HepG2 (cell line): ENCODE results near the gene CDKN3. TPM values are rescaled to one million over a fixed set of nuclear protein-coding genes. Genes with fewer than 3 reads are reported as not detected.

Source experiments
- CENPBD1 ChIP-seq: sonication (generic); formaldehyde crosslinking; IDR thresholded peaks from 2 replicates; pipeline ENCODE4 v1.8.0; 2022; ENCODE audit warnings: missing genetic modification reagents, low read depth, mild to moderate bottlenecking, borderline replicate concordance
- FOSL1 ChIP-seq: sonication (generic); formaldehyde crosslinking; IDR thresholded peaks from 2 replicates; pipeline ENCODE4 v1.9.0; 2021; ENCODE audit warnings: missing genetic modification reagents, borderline replicate concordance
- POGZ ChIP-seq: sonication (generic); formaldehyde crosslinking; IDR thresholded peaks from 2 replicates; pipeline ENCODE4 v1.4.0; 2020; ENCODE audit warnings: mild to moderate bottlenecking, missing genetic modification reagents
- RXRB ChIP-seq: IDR thresholded peaks from 2 replicates; pipeline ENCODE4 v1.6.1; 2016; ENCODE audit warnings: borderline replicate concordance, missing genetic modification reagents, missing compliant biosample characterization
- SALL1 ChIP-seq: sonication (generic); formaldehyde crosslinking; IDR thresholded peaks from 2 replicates; pipeline ENCODE4 v1.8.0; 2022; ENCODE audit warnings: mild to moderate bottlenecking, missing genetic modification reagents
- STAT5B ChIP-seq: sonication (generic); formaldehyde crosslinking; IDR thresholded peaks from 2 replicates; pipeline ENCODE4 v1.4.0; 2020; ENCODE audit warnings: missing genetic modification reagents
- TAF1 ChIP-seq: sonication (generic); formaldehyde crosslinking; IDR thresholded peaks from 2 replicates; pipeline ENCODE4 v1.4.0; 2020; ENCODE audit warnings: missing genetic modification reagents
- ZBTB10 ChIP-seq: sonication (generic); formaldehyde crosslinking; IDR thresholded peaks from 2 replicates; pipeline ENCODE4 v1.4.0; 2020; ENCODE audit warnings: missing genetic modification reagents, borderline replicate concordance
- ZBTB26 ChIP-seq: IDR thresholded peaks from 2 replicates; pipeline ENCODE4 v1.6.1; 2016; ENCODE audit warnings: missing compliant biosample characterization, missing genetic modification reagents, borderline replicate concordance
- ZNF354B ChIP-seq: sonication (generic); formaldehyde crosslinking; IDR thresholded peaks from 2 replicates; pipeline ENCODE4 v1.8.0; 2022; ENCODE audit warnings: mild to moderate bottlenecking, missing genetic modification reagents
- ZNF496 ChIP-seq: sonication (generic); formaldehyde crosslinking; IDR thresholded peaks from 2 replicates; pipeline ENCODE4 v1.8.1; 2023; ENCODE audit warnings: mild to moderate bottlenecking, moderate library complexity, missing genetic modification reagents; ENCODE audit not compliant: insufficient replicate concordance
- ZNF782 ChIP-seq: sonication (generic); formaldehyde crosslinking; IDR thresholded peaks from 2 replicates; pipeline ENCODE4 v1.4.0; 2020; ENCODE audit warnings: missing genetic modification reagents, mild to moderate bottlenecking, borderline replicate concordance
- polyA plus RNA-seq, 8 experiments: library from polyadenylated mRNA; depleted of rRNA in 3 of 8; stranded (reverse) in 7 of 8; unstranded in 1 of 8; fragments of >200 nt; fragmentation: Illumina TruSeq in 4 of 8; extraction: Trizol in 4 of 8; gene quantifications; 2 replicates each; pipeline versions ENCODE4 v1.2.1 to v1.2.3, GENCODE V29; 2011 to 2016; ENCODE audit warnings: low read depth in 4 of 8, missing spikeins in 1 of 8, mixed read lengths in 1 of 8; ENCODE audit not compliant: insufficient read depth in 1 of 8
- total RNA-seq, 5 experiments: library from RNA; depleted of rRNA; stranded (reverse); fragments of >200 nt; fragmentation: Illumina TruSeq; extraction: Trizol; gene quantifications; 2 replicates each; pipeline ENCODE4 v1.2.3, GENCODE V29; 2016; ENCODE audit warnings: low read depth in 1 of 5
- TF ChIP-seq, protein P1 (sequence below): sonication (generic); formaldehyde crosslinking; IDR thresholded peaks from 2 replicates; pipeline ENCODE4 v1.4.0; 2020; ENCODE audit warnings: low read depth, missing genetic modification reagents
- TF ChIP-seq, protein P2 (sequence below): sonication (generic); formaldehyde crosslinking; conservative IDR thresholded peaks from 2 replicates; pipeline ENCODE4 v1.8.0; 2022; ENCODE audit warnings: mild to moderate bottlenecking, moderate library complexity, missing genetic modification reagents
- TF ChIP-seq, protein P3 (sequence below): sonication (generic); formaldehyde crosslinking; IDR thresholded peaks from 2 replicates; pipeline ENCODE4 v1.8.0; 2022; ENCODE audit warnings: low read depth, missing genetic modification reagents
- TF ChIP-seq, protein P4 (sequence below), 2 experiments: fragments of 450-650 bp in 1 of 2; sonication (generic) in 1 of 2; formaldehyde crosslinking; IDR thresholded peaks; 2 replicates each; pipeline versions ENCODE4 v1.5.0 to v1.8.0; 2020 to 2022; ENCODE audit warnings: mild to moderate bottlenecking in 1 of 2, missing genetic modification reagents in 1 of 2

CDKN3 gene
- total and polyA plus RNA-seq, 2 of the 13 experiments (the other 11 are each of a cell fraction or from before 2014, with no cell fraction given) = 63.0 to 88.9 TPM

DNA sequence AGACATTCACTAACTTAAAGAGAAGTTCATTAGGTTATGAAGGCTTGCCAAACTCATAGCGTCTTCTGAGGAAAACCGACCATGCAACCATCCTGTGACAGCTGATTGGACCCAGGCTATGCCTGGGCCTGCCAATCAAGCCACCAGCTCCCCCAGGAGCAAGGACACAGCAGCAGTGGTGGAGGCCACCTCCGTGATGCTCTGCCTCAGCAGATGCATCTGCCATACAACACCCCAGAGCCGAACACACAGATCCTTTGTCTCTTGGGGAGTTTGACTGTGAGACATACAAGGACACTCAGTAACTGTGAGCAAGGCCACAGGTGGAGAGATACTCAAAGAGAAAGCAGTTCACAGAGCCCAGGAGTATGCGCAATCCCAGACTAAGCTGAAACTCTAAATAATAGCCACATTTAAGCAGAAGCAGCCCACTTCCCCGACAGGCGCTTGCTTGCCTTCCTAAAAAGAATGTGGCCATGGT is 54.4 kb downstream of the CDKN3 start (continued):
- TF ChIP-seq, protein P1, sequence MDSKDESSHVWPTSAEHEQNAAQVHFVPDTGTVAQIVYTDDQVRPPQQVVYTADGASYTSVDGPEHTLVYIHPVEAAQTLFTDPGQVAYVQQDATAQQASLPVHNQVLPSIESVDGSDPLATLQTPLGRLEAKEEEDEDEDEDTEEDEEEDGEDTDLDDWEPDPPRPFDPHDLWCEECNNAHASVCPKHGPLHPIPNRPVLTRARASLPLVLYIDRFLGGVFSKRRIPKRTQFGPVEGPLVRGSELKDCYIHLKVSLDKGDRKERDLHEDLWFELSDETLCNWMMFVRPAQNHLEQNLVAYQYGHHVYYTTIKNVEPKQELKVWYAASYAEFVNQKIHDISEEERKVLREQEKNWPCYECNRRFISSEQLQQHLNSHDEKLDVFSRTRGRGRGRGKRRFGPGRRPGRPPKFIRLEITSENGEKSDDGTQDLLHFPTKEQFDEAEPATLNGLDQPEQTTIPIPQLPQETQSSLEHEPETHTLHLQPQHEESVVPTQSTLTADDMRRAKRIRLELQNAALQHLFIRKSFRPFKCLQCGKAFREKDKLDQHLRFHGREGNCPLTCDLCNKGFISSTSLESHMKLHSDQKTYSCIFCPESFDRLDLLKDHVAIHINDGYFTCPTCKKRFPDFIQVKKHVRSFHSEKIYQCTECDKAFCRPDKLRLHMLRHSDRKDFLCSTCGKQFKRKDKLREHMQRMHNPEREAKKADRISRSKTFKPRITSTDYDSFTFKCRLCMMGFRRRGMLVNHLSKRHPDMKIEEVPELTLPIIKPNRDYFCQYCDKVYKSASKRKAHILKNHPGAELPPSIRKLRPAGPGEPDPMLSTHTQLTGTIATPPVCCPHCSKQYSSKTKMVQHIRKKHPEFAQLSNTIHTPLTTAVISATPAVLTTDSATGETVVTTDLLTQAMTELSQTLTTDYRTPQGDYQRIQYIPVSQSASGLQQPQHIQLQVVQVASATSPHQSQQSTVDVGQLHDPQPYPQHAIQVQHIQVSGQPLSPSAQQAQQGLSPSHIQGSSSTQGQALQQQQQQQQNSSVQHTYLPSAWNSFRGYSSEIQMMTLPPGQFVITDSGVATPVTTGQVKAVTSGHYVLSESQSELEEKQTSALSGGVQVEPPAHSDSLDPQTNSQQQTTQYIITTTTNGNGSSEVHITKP = 0 out of 2 replicates have a peak, but pooled peaks have one; percentile 24
- TF ChIP-seq, protein P2, sequence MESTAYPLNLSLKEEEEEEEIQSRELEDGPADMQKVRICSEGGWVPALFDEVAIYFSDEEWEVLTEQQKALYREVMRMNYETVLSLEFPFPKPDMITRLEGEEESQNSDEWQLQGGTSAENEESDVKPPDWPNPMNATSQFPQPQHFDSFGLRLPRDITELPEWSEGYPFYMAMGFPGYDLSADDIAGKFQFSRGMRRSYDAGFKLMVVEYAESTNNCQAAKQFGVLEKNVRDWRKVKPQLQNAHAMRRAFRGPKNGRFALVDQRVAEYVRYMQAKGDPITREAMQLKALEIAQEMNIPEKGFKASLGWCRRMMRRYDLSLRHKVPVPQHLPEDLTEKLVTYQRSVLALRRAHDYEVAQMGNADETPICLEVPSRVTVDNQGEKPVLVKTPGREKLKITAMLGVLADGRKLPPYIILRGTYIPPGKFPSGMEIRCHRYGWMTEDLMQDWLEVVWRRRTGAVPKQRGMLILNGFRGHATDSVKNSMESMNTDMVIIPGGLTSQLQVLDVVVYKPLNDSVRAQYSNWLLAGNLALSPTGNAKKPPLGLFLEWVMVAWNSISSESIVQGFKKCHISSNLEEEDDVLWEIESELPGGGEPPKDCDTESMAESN (CRISPR knock-in tag) = no peak
- TF ChIP-seq ZBTB10 (CRISPR knock-in tag) (no peak), STAT5B (no peak), ZNF496 (CRISPR knock-in tag) (no peak), TAF1 (CRISPR knock-in tag) (no peak), ZNF782 (0 out of 2 replicates have a peak, but pooled peaks have one; percentile 44), FOSL1 (CRISPR knock-in tag) (no peak), RXRB (no peak), ZNF354B (no peak), CENPBD1 (no peak), ZBTB26 (CRISPR knock-in tag) (no peak), POGZ (peak; percentile 19; the same call in 1 of the 2 replicates), SALL1 (CRISPR knock-in tag) (peak; percentile 68)
- TF ChIP-seq, protein P3, sequence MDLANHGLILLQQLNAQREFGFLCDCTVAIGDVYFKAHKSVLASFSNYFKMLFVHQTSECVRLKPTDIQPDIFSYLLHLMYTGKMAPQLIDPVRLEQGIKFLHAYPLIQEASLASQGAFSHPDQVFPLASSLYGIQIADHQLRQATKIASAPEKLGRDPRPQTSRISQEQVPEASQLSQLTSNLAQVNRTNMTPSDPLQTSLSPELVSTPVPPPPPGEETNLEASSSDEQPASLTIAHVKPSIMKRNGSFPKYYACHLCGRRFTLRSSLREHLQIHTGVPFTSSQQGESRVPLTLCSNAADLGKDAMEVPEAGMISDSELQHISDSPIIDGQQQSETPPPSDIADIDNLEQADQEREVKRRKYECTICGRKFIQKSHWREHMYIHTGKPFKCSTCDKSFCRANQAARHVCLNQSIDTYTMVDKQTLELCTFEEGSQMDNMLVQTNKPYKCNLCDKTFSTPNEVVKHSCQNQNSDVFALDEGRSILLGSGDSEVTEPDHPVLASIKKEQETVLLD (CRISPR knock-in tag) = no peak
- TF ChIP-seq, protein P4, sequence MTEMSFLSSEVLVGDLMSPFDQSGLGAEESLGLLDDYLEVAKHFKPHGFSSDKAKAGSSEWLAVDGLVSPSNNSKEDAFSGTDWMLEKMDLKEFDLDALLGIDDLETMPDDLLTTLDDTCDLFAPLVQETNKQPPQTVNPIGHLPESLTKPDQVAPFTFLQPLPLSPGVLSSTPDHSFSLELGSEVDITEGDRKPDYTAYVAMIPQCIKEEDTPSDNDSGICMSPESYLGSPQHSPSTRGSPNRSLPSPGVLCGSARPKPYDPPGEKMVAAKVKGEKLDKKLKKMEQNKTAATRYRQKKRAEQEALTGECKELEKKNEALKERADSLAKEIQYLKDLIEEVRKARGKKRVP (CRISPR knock-in tag; IDR thresholded peaks at IDR 0.05) = no peak
